Measurements from ENCODE around the gene COL1A1. TPM values are rescaled to one million over a fixed set of nuclear protein-coding genes. Genes with fewer than 3 reads are reported as not detected.

The COL1A1 gene
- total and polyA plus RNA-seq, 2 of the 13 experiments (the other 11 are each of a cell fraction or from before 2014, with no cell fraction given), result 0.05 TPM; not detected in 1

DNA sequence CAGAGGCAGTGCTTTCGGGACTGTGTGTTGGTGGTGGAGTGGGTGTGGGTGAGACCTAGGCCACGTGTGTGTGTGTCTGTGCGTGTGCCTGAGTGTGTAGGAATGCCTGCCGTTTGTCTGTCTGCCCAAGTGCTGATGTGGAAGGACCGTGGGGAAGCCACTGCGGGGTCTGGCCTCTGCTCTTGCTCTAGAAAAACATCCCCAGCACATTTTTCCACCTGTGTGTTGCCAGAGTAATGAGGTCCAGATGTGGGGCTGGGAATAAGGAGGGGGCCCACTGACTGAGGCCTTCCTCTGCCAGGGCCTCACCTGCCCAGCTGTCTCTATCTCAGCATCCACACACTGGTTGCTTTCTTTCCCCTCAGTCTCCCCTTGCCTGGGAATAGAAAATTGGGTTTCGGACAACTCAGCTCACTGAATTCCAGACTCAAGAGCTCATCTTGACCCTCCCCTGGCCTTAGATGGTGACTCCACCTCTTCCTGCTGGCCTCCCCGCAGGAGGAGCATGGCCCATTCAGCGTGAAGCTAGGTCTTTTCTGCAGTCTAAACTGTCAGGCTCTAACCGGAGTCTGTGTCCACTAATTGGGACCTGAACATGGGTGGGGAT, 28.0 kb downstream of the COL1A1 start:
- BruUV-seq (replicated peaks), result no TSS peak
- POLR2A ChIA-PET, result no interaction called here
- Histone ChIP-seq H3K4me2 (ENCODE audit: low read depth, low read length) (peak overlapping the region; percentile 25; the same call in 1 of the 2 replicates), H3K27ac (ENCODE audit: extremely low read length, insufficient read depth, low read length) (no peak overlapping the region), H2AFZ (ENCODE audit: low read length) (no peak overlapping the region), H3K36me3 (replicated peaks in 1 of 2; ENCODE audit: control insufficient read depth in 1 of 2, insufficient read depth in 2 of 2, low read length in 2 of 2) (no peaks in the 10 kb centered on the region), H3K9ac (ENCODE audit: insufficient read depth, low read depth, low read length) (no peak overlapping the region), H4K20me1 (ENCODE audit: insufficient read depth, low read length) (no peaks in the 10 kb centered on the region), H3K27me3 (ENCODE audit: control insufficient read depth in 1 of 2, insufficient read depth in 2 of 2, low read length in 2 of 2) (peaks cover 2 to 12% of the 10 kb centered on the region in 2 experiments; a peak in 2 of 5 replicates), H3K79me2 (ENCODE audit: insufficient read depth, low read length) (no peaks in the 10 kb centered on the region), H3K4me3 (replicated peaks in 1 of 3; ENCODE audit: insufficient read depth in 1 of 3, low read depth in 2 of 3, low read length in 3 of 3) (no peak overlapping the region), H3K9me3 (ENCODE audit: low read length) (no peaks in the 10 kb centered on the region), H3K4me1 (ENCODE audit: insufficient read depth, low read length) (peaks cover 75% of the 10 kb centered on the region)
- intact Hi-C loops (cut with micrococcal nuclease; ENCODE audit: unreplicated experiment) (no loop called here), in situ Hi-C loops (cut with HindIII; ENCODE audit: extremely low pct_ligation_motif_present, low pct_unique_long_range_greater_than_20kb) (no loop called here)
- CTCF ChIA-PET (ENCODE audit: low intra/inter-chr PET ratio, low total read pairs), result no interaction called here
- FAIRE-seq, result no peak
- peak; percentile 19; the same call in 1 of the 2 replicates for TF ChIP-seq NRL (CRISPR knock-in tag; IDR thresholded peaks at IDR 0.05; ENCODE audit: borderline replicate concordance)
- TF ChIP-seq ZNF432 (CRISPR knock-in tag; IDR thresholded peaks at IDR 0.05; ENCODE audit: borderline replicate concordance), result no peak
- no peak for DNase-seq (ENCODE audit: low spot score)
- ATAC-seq, result no peak
- WGBS (ENCODE audit: low lambda C conversion rate), result 13% methylated on average over 7 of the region's 10 CpGs

DNA sequence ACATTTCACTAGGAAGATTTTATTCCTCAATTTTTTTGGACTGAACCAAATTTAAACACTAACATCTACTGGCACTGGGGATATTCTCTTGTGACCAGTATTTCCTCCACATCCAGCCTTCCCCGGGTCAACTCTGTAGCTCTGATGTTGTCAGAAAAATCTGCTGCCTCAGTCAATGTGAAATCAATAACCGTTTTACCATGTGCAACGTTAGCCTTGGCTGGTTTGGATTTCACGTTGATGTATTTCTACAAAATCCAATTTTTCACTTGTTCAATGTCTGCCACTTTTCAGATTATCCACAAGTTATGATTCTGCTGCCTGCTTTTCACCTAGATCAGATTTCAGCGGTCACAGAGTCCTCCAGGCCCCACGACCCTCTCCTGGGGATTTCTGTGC, 28.5 kb downstream of the COL1A1 start:
- no peak for DNase-seq (ENCODE audit: low spot score)
- H3K79me2 ChIP-seq (ENCODE audit: insufficient read depth, low read length), result no peaks in the 10 kb centered on the region
- 22% methylated on average over 6 of the region's 6 CpGs for whole genome bisulfite sequencing (ENCODE audit: low lambda C conversion rate)
- H2AFZ ChIP-seq (ENCODE audit: low read length), result no peak overlapping the region
- no peak overlapping the region for H3K27ac ChIP-seq (ENCODE audit: extremely low read length, insufficient read depth, low read length)
- no peaks in the 10 kb centered on the region for H3K36me3 ChIP-seq (replicated peaks in 1 of 2; ENCODE audit: control insufficient read depth in 1 of 2, insufficient read depth in 2 of 2, low read length in 2 of 2)
- intact Hi-C loops (cut with micrococcal nuclease; ENCODE audit: unreplicated experiment), result no loop called here
- in situ Hi-C loops (cut with HindIII; ENCODE audit: extremely low pct_ligation_motif_present, low pct_unique_long_range_greater_than_20kb), result no loop called here
- no peak for ATAC-seq
- H4K20me1 ChIP-seq (ENCODE audit: insufficient read depth, low read length), result no peaks in the 10 kb centered on the region
- no peak overlapping the region for H3K4me3 ChIP-seq (replicated peaks in 1 of 3; ENCODE audit: insufficient read depth in 1 of 3, low read depth in 2 of 3, low read length in 3 of 3)
- no peaks in the 10 kb centered on the region for H3K9me3 ChIP-seq (ENCODE audit: low read length)
- H3K4me2 ChIP-seq (ENCODE audit: low read depth, low read length), result 0 out of 2 replicates have a peak overlapping the region, but pooled peaks have one; percentile 25
- no peak for TF ChIP-seq ZNF44 (CRISPR knock-in tag; IDR thresholded peaks at IDR 0.05)
- TF ChIP-seq KDM3A (CRISPR knock-in tag; IDR thresholded peaks at IDR 0.05; ENCODE audit: low read depth), result no peak
- TF ChIP-seq, protein P1, sequence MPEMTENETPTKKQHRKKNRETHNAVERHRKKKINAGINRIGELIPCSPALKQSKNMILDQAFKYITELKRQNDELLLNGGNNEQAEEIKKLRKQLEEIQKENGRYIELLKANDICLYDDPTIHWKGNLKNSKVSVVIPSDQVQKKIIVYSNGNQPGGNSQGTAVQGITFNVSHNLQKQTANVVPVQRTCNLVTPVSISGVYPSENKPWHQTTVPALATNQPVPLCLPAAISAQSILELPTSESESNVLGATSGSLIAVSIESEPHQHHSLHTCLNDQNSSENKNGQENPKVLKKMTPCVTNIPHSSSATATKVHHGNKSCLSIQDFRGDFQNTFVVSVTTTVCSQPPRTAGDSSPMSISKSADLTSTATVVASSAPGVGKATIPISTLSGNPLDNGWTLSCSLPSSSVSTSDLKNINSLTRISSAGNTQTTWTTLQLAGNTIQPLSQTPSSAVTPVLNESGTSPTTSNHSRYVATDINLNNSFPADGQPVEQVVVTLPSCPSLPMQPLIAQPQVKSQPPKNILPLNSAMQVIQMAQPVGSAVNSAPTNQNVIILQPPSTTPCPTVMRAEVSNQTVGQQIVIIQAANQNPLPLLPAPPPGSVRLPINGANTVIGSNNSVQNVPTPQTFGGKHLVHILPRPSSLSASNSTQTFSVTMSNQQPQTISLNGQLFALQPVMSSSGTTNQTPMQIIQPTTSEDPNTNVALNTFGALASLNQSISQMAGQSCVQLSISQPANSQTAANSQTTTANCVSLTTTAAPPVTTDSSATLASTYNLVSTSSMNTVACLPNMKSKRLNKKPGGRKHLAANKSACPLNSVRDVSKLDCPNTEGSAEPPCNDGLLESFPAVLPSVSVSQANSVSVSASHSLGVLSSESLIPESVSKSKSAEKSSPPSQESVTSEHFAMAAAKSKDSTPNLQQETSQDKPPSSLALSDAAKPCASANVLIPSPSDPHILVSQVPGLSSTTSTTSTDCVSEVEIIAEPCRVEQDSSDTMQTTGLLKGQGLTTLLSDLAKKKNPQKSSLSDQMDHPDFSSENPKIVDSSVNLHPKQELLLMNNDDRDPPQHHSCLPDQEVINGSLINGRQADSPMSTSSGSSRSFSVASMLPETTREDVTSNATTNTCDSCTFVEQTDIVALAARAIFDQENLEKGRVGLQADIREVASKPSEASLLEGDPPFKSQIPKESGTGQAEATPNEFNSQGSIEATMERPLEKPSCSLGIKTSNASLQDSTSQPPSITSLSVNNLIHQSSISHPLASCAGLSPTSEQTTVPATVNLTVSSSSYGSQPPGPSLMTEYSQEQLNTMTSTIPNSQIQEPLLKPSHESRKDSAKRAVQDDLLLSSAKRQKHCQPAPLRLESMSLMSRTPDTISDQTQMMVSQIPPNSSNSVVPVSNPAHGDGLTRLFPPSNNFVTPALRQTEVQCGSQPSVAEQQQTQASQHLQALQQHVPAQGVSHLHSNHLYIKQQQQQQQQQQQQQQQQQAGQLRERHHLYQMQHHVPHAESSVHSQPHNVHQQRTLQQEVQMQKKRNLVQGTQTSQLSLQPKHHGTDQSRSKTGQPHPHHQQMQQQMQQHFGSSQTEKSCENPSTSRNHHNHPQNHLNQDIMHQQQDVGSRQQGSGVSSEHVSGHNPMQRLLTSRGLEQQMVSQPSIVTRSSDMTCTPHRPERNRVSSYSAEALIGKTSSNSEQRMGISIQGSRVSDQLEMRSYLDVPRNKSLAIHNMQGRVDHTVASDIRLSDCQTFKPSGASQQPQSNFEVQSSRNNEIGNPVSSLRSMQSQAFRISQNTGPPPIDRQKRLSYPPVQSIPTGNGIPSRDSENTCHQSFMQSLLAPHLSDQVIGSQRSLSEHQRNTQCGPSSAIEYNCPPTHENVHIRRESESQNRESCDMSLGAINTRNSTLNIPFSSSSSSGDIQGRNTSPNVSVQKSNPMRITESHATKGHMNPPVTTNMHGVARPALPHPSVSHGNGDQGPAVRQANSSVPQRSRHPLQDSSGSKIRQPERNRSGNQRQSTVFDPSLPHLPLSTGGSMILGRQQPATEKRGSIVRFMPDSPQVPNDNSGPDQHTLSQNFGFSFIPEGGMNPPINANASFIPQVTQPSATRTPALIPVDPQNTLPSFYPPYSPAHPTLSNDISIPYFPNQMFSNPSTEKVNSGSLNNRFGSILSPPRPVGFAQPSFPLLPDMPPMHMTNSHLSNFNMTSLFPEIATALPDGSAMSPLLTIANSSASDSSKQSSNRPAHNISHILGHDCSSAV (CRISPR knock-in tag; IDR thresholded peaks at IDR 0.05; ENCODE audit: borderline replicate concordance), result no peak
- TF ChIP-seq PHB2 (IDR thresholded peaks at IDR 0.05; ENCODE audit: partially characterized antibody), result no peak
- no peak for TF ChIP-seq WIZ (CRISPR knock-in tag; IDR thresholded peaks at IDR 0.05)
- TF ChIP-seq, protein P2, sequence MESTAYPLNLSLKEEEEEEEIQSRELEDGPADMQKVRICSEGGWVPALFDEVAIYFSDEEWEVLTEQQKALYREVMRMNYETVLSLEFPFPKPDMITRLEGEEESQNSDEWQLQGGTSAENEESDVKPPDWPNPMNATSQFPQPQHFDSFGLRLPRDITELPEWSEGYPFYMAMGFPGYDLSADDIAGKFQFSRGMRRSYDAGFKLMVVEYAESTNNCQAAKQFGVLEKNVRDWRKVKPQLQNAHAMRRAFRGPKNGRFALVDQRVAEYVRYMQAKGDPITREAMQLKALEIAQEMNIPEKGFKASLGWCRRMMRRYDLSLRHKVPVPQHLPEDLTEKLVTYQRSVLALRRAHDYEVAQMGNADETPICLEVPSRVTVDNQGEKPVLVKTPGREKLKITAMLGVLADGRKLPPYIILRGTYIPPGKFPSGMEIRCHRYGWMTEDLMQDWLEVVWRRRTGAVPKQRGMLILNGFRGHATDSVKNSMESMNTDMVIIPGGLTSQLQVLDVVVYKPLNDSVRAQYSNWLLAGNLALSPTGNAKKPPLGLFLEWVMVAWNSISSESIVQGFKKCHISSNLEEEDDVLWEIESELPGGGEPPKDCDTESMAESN (CRISPR knock-in tag; conservative IDR thresholded peaks at IDR 0.05), result no peak
- ChIA-PET POLR2A (no interaction called here), CTCF (ENCODE audit: low intra/inter-chr PET ratio, low total read pairs) (no interaction called here)
- peaks cover 3 to 17% of the 10 kb centered on the region in 2 experiments; a peak in 2 of 5 replicates for H3K27me3 ChIP-seq (ENCODE audit: control insufficient read depth in 1 of 2, insufficient read depth in 2 of 2, low read length in 2 of 2)
- no TSS peak for BruUV-seq (replicated peaks)
- H3K4me1 ChIP-seq (ENCODE audit: insufficient read depth, low read length), result peaks cover 70% of the 10 kb centered on the region
- peak; percentile 12 for FAIRE-seq
- H3K9ac ChIP-seq (ENCODE audit: insufficient read depth, low read depth, low read length), result no peak overlapping the region
